C4-2B (cell line): ENCODE data around the gene ADAM12.

Experiments used
- CTCF ChIP-seq: fragments of 450-650 bp; conservative IDR thresholded peaks from 2 replicates; pipeline ENCODE4 v1.5.1; 2017; ENCODE audit warnings: mild to moderate bottlenecking
- ZFX ChIP-seq: fragments of 450-650 bp; IDR thresholded peaks from 2 replicates; pipeline ENCODE4 v1.6.1; 2017

- no peak for TF ChIP-seq CTCF
- TF ChIP-seq ZFX: no peak
Measured at GRCh38 chr10:126143117-126143516, 245.2 kb downstream of the ADAM12 start.
